H9 (cell line): ENCODE measurements around the gene CCDC82. TPM values are rescaled to one million over a fixed set of nuclear protein-coding genes. Genes with fewer than 3 reads are reported as not detected.

Experiments used
- DNase-seq: peaks from one replicate; pipeline ENCODE4 v3.0.0-alpha.2; 2017
- H2AFZ ChIP-seq: one replicate; pipeline ENCODE4 v1.6.1; 2013; ENCODE audit warnings: mild to moderate bottlenecking, low read length, control low read depth, moderate library complexity
- H2AK5ac ChIP-seq: 2 replicates; pipeline ENCODE4 v1.6.1; 2013; ENCODE audit warnings: low read length, control low read depth, mixed read lengths; ENCODE audit not compliant: insufficient read length
- H2BK120ac ChIP-seq: one replicate; pipeline ENCODE4 v1.6.1; 2013; ENCODE audit warnings: low read depth, mild to moderate bottlenecking, low read length, control low read depth, inconsistent platforms; ENCODE audit not compliant: poor library complexity, severe bottlenecking
- H2BK12ac ChIP-seq: 2 replicates; pipeline ENCODE4 v1.6.1; 2013; ENCODE audit warnings: low read length, control low read depth, mixed read lengths, low read depth; ENCODE audit not compliant: insufficient read length
- H2BK15ac ChIP-seq: 2 replicates; pipeline ENCODE4 v1.6.1; 2013; ENCODE audit warnings: low read depth, low read length, control low read depth
- H2BK20ac ChIP-seq: one replicate; pipeline ENCODE4 v1.6.1; 2013; ENCODE audit warnings: low read depth, mild to moderate bottlenecking, low read length, control low read depth, inconsistent platforms; ENCODE audit not compliant: poor library complexity, severe bottlenecking
- H2BK5ac ChIP-seq: 2 replicates; pipeline ENCODE4 v1.6.1; 2013; ENCODE audit warnings: low read length, control low read depth, mixed read lengths; ENCODE audit not compliant: insufficient read length
- H3K14ac ChIP-seq: 2 replicates; pipeline ENCODE4 v1.6.1; 2013; ENCODE audit warnings: low read length, control low read depth; ENCODE audit not compliant: insufficient read depth
- H3K18ac ChIP-seq: 2 replicates; pipeline ENCODE4 v1.6.1; 2013; ENCODE audit warnings: low read depth, mild to moderate bottlenecking, mixed read lengths, low read length, control low read depth; ENCODE audit not compliant: insufficient read length
- H3K23ac ChIP-seq: 2 replicates; pipeline ENCODE4 v1.6.1; 2013; ENCODE audit warnings: low read length, control low read depth, mixed read lengths, low read depth; ENCODE audit not compliant: insufficient read length
- H3K23me2 ChIP-seq: 2 replicates; pipeline ENCODE4 v1.6.1; 2013; ENCODE audit warnings: low read depth, mild to moderate bottlenecking, mixed read lengths, low read length, control low read depth; ENCODE audit not compliant: insufficient read length, poor library complexity, severe bottlenecking
- H3K27ac ChIP-seq: 2 replicates; pipeline ENCODE4 v1.5.1; 2013; ENCODE audit warnings: low read length, control low read depth, mixed read lengths, low read depth; ENCODE audit not compliant: insufficient read length
- H3K27me3 ChIP-seq: 2 replicates; pipeline ENCODE4 v1.6.1; 2013; ENCODE audit warnings: low read length, control low read depth, inconsistent platforms; ENCODE audit not compliant: insufficient read depth
- H3K4ac ChIP-seq: 2 replicates; pipeline ENCODE4 v1.6.1; 2013; ENCODE audit warnings: low read depth, mild to moderate bottlenecking, control low read depth, inconsistent platforms, low read length, moderate library complexity
- H3K4me1 ChIP-seq: 2 replicates; pipeline ENCODE4 v1.6.1; 2013; ENCODE audit warnings: low read length, control low read depth, inconsistent platforms; ENCODE audit not compliant: insufficient read depth
- H3K4me2 ChIP-seq: 2 replicates; pipeline ENCODE4 v1.6.1; 2013; ENCODE audit warnings: low read length, control low read depth, mixed read lengths; ENCODE audit not compliant: insufficient read length, insufficient read depth
- H3K56ac ChIP-seq: 2 replicates; pipeline ENCODE4 v1.6.1; 2013; ENCODE audit warnings: low read depth, mild to moderate bottlenecking, mixed read lengths, low read length, control low read depth; ENCODE audit not compliant: insufficient read length
- H3K79me1 ChIP-seq: 2 replicates; pipeline ENCODE4 v1.6.1; 2013; ENCODE audit warnings: low read depth, mild to moderate bottlenecking, moderate library complexity, low read length, control low read depth, inconsistent platforms; ENCODE audit not compliant: insufficient read depth, poor library complexity, severe bottlenecking
- H3K79me2 ChIP-seq: 2 replicates; pipeline ENCODE4 v1.6.1; 2013; ENCODE audit warnings: low read length, control low read depth, inconsistent platforms; ENCODE audit not compliant: insufficient read depth
- H3K9ac ChIP-seq: 2 replicates; pipeline ENCODE4 v1.6.1; 2013; ENCODE audit warnings: low read length, control low read depth, mixed read lengths; ENCODE audit not compliant: insufficient read length; ENCODE audit errors: extremely low read depth
- H3K9me3 ChIP-seq: one replicate; pipeline ENCODE4 v1.6.1; 2013; ENCODE audit warnings: low read depth, low read length, inconsistent platforms; ENCODE audit not compliant: control insufficient read depth
- H3T11ph ChIP-seq: one replicate; pipeline ENCODE4 v1.6.1; 2013; ENCODE audit warnings: mild to moderate bottlenecking, low read length, control low read depth, inconsistent platforms
- H4K20me1 ChIP-seq: one replicate; pipeline ENCODE4 v1.6.1; 2013; ENCODE audit not compliant: control insufficient read depth, insufficient read length, insufficient read depth
- H4K5ac ChIP-seq: 2 replicates; pipeline ENCODE4 v1.6.1; 2013; ENCODE audit warnings: low read depth, mild to moderate bottlenecking, mixed read lengths, low read length, control low read depth; ENCODE audit not compliant: insufficient read length
- H4K8ac ChIP-seq: replicated peaks from 2 replicates; pipeline ENCODE4 v1.6.1; 2013; ENCODE audit warnings: low read length, control low read depth, mixed read lengths, low read depth; ENCODE audit not compliant: insufficient read length
- H4K91ac ChIP-seq: 2 replicates; pipeline ENCODE4 v1.6.1; 2013; ENCODE audit warnings: low read depth, mild to moderate bottlenecking, moderate library complexity, mixed read lengths, low read length, control low read depth; ENCODE audit not compliant: insufficient read length
- H3K27ac Mint-ChIP-seq, 3 experiments: 2 replicates in 2 of 3; 3 replicates in 1 of 3; pipeline ENCODE4 v1.8.0; 2020 to 2021; ENCODE audit warnings: mixed read lengths in 3 of 3, mild to moderate bottlenecking in 1 of 3, moderate library complexity in 1 of 3
- H3K27me3 Mint-ChIP-seq: 2 replicates; pipeline ENCODE4 v1.8.0; 2021; ENCODE audit warnings: low read depth, mild to moderate bottlenecking, moderate library complexity, mixed read lengths
- H3K36me3 Mint-ChIP-seq, 3 experiments: 2 replicates in 2 of 3; 3 replicates in 1 of 3; pipeline ENCODE4 v1.8.0; 2020 to 2021; ENCODE audit warnings: low read depth in 3 of 3, mixed read lengths in 3 of 3; ENCODE audit not compliant: insufficient read depth in 1 of 3
- H3K4me1 Mint-ChIP-seq, 2 experiments: 2 replicates each; pipeline ENCODE4 v1.8.0; 2020; ENCODE audit warnings: mixed read lengths in 2 of 2
- H3K4me3 Mint-ChIP-seq, 2 experiments: 2 replicates in 1 of 2; 3 replicates in 1 of 2; pipeline ENCODE4 v1.8.0; 2020 to 2021; ENCODE audit warnings: mild to moderate bottlenecking in 2 of 2, mixed read lengths in 2 of 2, moderate library complexity in 1 of 2
- H3K9me3 Mint-ChIP-seq, 2 experiments: 2 replicates in 1 of 2; 3 replicates in 1 of 2; pipeline ENCODE4 v1.8.0; 2020; ENCODE audit warnings: mild to moderate bottlenecking in 2 of 2, mixed read lengths in 2 of 2, moderate library complexity in 1 of 2
- CTCF ChIP-seq: fragments of 200-600 bp; sonication (generic); conservative IDR thresholded peaks from 3 replicates; pipeline ENCODE4 v1.8.0; 2021; ENCODE audit warnings: antibody characterized with exemption, mild to moderate bottlenecking
- WGBS: extraction: QIAGEN DNeasy Blood & Tissue Kit; methylation state at CpG from one replicate; pipeline ENCODE4 v1.1.7; 2013; ENCODE audit warnings: missing lambda C conversion rate, low lambda C conversion rate, mixed read lengths; ENCODE audit not compliant: insufficient read length; ENCODE audit errors: extremely low coverage; 5-methylcytosine and 5-hydroxymethylcytosine counted together
- total RNA-seq: library from RNA; stranded (reverse); gene quantifications from 2 replicates; pipeline ENCODE4 v1.2.1, GENCODE V29; 2021

CCDC82 gene
- total RNA-seq, 1 experiment from 2014 or later: 17.4 TPM

GRCh38 chr11:96385187-96385586 lies 4.5 kb downstream of the CCDC82 start:
- H3K4ac ChIP-seq: no peak overlapping the region
- peaks cover 0 to under 1% of the 10 kb centered on the region in 2 experiments; a peak in 1 of 5 replicates for H3K9me3 Mint-ChIP-seq
- H3K56ac ChIP-seq: no peak overlapping the region
- no peaks in the 10 kb centered on the region for H3K27me3 ChIP-seq
- H3K79me2 ChIP-seq: no peaks in the 10 kb centered on the region
- H3K9me3 ChIP-seq: no peaks in the 10 kb centered on the region
- H2BK120ac ChIP-seq: no peak overlapping the region
- H2BK20ac ChIP-seq: no peak overlapping the region
- H2AFZ ChIP-seq: no peak overlapping the region
- H3K14ac ChIP-seq: no peak overlapping the region
- H3K27ac ChIP-seq: no peak overlapping the region
- no peak overlapping the region for H2AK5ac ChIP-seq
- H4K5ac ChIP-seq: no peak overlapping the region
- H4K8ac ChIP-seq: no peak overlapping the region
- no peaks in the 10 kb centered on the region for H4K20me1 ChIP-seq
- no peaks in the 10 kb centered on the region for H3K4me1 ChIP-seq
- H3T11ph ChIP-seq: no peak overlapping the region
- H3K4me3 Mint-ChIP-seq: no peak overlapping the region
- no peak overlapping the region for H3K9ac ChIP-seq
- no CpG with 5 or more reads among the region's 2 CpGs for WGBS
- no peak overlapping the region for H3K27ac Mint-ChIP-seq
- no peak overlapping the region for H2BK15ac ChIP-seq
- H2BK12ac ChIP-seq: no peak overlapping the region
- H3K18ac ChIP-seq: no peak overlapping the region
- H3K23ac ChIP-seq: no peak overlapping the region
- peaks cover 2% of the 10 kb centered on the region for H3K79me1 ChIP-seq
- TF ChIP-seq CTCF: no peak
- H3K4me2 ChIP-seq: no peak overlapping the region
- H3K27me3 Mint-ChIP-seq: no peaks in the 10 kb centered on the region
- DNase-seq: no peak
- peaks cover 2 to 9% (median 8%) of the 10 kb centered on the region in 3 experiments; a peak in 5 of 7 replicates for H3K36me3 Mint-ChIP-seq
- H3K23me2 ChIP-seq: peaks cover 6% of the 10 kb centered on the region
- no peak overlapping the region for H2BK5ac ChIP-seq
- H4K91ac ChIP-seq: no peak overlapping the region
- H3K4me1 Mint-ChIP-seq: peaks cover 8 to 9% of the 10 kb centered on the region in 2 experiments
